IPS DF 4.7 (cell line): ENCODE results near the gene MAGI3.
"Not testable (repeated sequence)": the region's sequence is repeated elsewhere in the genome, so short reads cannot be mapped to it uniquely, and the experiment has no call there.

Experiments used
- DNase-seq: peaks from one replicate; pipeline ENCODE4 v3.0.0-alpha.2; 2013; ENCODE audit warnings: low spot score; ENCODE audit errors: extremely low read depth

The MAGI3 gene

DNA sequence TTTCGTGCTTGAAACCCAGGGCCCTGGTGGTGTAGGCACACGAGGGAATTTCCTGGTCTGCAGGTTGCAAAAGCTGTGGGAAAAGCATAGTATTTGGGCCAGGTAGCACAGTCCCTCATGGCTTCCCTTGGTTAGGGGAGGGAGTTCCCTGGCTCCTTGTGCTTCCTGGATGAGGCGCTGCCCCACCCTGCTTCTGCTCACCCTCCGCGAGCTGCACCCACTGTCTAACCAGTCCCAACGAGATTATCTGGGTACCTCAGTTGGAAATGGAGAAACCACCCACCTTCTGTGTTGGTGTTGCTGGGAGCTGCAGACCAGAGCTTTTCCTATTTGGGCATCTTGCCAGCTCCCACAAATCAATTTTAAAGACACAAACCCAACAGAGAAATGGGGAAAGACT, 186.0 kb downstream of the MAGI3 start:
- DNase-seq: no peak

DNA sequence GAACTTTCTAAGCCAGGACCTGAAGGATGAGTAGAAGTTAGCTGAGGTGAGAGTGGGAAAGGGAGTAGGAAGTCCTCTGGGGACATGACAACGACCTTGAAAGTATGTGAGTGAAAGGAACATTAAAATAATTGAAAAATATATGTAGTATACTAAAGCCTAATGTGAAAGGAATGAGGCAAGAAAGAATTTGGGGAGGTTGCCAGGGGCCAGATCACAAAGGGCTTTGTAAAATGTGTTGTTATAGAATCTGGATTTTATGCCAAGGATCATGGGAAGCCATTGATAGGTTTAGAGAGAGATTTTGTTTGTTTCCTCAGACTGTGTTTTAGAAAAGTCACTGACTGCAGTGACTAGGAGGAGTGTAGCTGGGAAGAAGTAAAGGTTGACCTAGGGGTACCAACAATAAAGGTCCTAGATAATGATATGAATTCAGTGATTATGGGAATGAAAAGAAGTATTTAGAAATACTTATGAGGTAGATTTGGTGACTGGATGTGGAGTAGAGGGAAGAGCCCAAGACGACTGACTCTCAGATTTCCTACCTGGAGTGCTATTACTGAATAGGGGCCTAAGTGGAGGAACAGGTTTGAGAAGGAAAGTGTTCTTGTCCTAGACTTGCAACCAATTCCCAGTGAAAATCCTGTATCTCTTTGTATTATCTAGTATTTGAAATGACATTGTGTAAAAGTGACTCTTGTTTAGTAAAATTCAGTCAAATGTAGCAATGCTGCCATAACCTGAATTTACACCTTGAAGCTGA, 189.1 kb downstream of the MAGI3 start:
- no peak for DNase-seq

DNA sequence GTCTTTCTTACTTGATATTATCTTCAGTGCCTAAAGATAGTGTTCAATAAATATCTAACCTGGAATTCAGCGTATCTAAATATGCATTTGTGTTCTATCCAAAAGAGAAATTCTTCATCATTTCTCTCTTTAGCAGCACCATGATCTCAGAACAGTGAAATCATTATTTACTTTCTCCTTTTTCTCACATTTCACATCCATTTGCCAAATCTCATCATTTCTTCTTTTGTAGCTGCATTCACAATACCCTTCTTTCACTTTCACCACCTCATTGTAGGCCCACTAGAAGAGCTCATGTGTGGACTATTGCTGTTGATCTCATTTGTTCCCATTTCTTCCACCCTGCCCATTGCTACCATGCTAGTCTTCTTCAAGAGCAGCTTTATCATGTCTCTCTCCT, 191.0 kb downstream of the MAGI3 start:
- no peak for DNase-seq

DNA sequence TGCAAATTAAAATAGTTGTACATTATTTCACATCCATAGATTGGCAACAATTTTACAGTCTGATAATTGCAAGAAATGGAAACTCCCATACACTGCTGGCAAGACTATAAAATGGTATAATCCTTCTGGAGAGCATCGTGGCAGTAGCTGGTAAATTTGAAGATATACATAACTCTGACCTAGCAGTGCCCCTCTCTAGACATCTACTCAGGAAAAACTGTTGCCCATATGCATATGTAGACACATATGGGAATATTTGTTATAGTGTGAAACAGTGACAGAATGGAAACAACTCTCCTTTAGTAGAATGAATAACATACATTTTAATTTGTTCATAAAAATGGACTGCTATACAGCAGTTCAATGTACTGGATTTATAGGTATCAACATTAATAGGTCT, 191.8 kb downstream of the MAGI3 start:
- DNase-seq: no peak

DNA sequence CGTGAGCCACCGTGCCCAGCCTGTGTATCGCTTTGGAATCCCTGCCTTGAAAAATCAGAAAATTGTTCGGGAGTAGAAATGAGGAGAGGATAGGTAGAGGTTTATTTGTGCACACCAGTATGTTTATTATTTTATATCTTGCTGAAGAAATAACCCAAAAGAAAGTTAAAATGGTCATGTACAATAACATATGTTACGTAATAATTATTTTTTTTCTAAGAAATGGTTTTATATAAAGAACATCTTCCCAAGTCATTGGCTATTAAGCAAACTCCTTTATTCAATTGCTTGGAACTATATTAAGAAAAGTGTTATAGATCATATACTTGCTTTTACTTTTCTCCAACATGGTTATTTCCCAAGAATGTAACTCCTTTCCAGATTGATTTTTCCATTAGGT, 197.2 kb downstream of the MAGI3 start:
- no peak for DNase-seq

DNA sequence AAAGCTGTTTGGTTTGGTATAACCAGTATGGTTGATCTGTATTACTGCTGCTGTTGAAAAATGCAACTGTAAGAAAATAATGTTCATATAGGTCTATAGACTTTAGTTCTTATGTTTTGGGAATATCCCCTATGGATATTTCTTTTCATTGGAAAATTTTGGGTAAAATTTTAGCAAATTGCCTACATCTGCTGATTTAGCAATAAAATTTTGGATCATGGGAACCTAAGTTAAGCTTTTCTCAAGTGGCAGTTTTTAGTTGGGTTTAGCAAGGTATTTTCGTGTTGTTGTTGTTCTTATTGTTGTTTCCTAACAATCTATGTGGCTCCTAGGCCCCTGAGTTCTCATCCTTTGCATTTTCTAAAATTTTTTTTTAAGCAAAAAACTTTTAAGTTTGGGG, 201.9 kb downstream of the MAGI3 start:
- DNase-seq: no peak

DNA sequence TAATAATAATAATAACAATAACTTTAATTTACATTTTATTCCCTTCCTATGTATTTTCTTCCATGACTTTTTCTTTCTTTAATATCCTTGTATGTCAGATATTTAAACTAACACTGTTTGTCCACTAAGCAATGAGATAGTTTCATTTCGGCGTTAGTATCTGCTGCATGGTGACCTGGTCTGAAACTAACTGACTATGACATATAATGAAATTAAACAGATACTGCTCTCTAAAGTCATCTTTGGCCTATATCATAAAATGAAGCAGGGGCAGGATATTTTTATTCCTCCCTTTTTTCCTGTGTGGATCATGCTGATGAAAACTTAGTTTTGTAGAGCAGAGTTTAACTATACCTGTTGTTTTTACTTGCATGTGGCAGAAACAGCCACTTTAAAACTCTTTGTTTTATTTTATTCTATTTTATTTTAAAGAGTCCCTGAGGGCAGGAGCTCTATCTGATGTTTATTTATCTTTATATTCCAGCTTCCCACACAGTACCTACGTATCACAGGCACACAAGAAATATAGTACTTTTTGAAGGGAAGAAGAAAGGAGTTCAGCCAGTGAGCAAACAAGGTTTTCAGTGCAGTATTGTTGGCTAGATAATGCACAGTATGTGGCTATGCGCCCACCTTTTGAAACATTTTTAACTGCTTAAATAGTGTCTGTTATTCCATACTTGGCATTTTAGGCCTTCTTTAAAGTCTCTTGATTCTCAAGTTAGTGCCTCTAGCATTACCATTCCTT, 203.4 kb downstream of the MAGI3 start:
- DNase-seq: no peak

DNA sequence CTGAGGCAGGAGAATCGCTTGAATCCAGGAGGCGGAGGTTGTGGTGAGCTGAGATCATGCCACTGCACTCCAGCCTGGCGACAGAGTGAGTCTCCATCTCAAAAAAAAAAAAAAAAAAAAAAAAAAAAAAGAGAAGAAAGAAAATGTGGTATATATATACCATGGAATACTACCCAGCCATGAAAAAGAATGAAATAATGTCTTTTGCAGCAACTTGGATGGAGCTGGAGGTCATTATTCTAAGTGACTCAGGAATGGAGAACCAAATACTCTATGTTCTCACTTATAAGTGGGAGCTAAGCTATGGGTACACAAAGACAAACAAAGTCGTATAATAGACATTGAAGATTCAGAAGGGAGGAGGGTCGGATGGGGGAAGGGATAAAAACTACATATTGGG, 214.2 kb downstream of the MAGI3 start:
- DNase-seq: not testable (repeated sequence)

DNA sequence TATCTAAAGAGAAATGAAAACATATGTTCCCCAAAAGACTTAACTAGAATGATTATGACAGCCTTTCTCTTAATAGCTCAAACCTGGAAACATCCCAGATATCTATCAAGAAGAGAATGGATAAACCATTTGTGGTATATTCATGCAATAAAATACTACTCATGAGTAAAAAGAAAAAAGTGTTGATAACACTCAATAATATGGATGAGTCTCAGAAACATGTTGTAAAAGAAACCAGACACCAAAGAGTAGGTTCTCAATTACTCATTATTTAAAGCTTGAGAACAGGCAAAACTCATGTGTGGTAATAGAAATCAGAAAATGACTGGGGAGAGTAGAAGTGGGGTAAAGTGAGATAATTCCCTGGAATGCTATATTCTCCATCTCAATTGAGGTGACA, 214.8 kb downstream of the MAGI3 start:
- DNase-seq: no peak

DNA sequence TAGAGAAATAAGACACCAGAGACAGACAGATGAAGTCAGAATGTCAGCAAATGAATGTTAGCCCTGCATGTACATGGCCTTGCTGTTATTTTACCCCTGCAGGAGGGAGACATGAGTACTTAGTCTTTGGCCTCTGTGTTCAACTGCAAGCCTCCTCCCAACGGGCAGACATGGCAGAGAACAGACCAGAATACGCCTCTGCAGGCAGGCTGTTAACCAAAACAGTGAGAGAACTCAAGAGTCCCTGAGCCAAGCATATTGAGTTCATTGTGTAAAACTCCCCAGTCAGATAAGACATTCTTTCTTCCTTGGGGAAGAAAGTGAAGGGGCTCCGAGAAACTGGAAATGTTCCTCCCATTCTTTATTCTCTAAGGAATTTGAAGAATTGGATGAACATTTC, 218.1 kb downstream of the MAGI3 start:
- DNase-seq: no peak

DNA sequence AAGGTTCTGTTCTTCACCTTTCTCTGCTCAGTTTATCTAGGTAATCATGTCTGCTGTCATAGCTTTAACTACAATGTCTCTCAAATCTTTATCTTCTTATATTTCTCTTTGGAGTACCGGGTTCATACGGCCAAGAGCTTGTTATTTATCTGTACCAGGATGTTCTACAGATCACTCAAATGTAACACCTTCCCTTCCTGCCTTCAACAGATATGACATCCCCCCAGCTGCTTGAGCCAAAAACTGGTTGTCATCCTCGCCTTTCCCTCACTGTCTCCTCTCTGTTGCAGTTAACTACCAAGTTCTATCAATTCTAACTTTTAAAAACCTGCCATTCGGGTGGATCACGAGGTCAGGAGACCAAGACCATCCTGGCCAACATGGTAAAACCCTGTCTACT, 220.1 kb downstream of the MAGI3 start:
- no peak for DNase-seq

DNA sequence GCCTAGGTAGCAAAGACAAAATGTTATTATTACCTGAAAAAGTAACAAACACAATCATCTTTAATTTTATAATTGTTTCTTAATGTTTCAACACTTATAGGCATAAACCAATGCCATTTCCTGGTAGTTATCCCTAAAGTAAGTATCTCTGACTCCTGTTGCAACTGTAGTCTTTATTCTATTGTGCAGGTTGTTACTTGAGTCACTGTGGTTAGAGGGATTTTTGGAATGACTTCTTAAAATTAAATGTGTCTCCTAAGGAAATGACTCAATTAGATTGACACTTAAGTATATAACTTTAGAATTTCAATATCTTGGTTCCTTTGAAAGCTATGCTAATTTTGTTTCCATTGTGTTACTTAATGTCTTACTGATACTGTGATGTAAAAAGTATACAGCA, 225.1 kb downstream of the MAGI3 start:
- no peak for DNase-seq

DNA sequence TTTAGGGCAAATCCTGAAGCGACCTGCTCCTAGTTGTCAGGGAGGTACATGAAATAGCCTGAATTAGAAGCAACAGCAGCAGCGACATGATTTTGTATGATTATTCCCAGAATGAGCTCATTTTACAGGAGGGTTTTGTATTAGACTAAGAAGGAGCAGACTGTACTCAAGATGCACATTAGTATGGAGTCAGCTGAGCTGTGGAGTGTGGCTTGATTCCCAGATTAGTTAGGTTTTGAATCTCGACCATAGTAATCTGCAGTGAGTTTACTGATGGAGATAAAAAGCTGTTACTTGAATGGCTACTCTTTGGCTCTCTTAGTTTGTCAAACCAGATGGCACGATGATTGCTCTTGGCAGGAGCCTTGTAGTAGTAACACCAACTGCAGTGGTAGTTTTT, 225.8 kb downstream of the MAGI3 start:
- DNase-seq: no peak

DNA sequence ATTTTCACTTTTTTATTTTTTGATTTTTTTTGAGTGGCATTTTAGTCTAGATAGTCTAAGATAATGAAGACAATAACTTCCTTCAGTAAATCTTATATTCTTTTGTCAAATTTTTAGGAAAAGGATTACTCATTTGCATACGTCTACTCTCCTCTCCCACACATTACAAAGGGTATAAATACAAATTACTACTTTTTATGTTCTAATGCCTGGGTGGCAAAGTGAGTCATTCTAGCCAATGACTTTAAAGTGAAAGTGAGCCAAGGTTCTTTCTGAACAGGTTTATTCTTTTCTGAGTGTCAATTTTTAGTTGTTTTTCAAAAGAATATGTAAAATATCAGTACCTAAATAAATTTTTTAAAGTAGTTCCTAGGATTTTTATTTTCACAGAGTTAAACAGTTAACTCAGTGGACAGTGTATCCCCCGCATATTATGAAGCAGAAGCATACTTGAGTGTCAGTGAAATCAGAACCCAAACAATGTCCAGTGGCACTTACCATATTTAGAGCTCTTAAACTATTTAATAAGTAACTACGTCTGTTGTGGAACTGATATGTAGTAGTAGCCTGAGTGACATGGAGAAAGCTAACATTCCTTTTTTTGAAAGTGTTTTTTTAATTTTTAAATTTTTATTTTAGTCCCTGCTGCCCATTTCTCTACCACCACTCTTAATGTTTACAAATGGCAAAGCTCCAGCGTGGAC, 227.3 kb downstream of the MAGI3 start:
- no peak for DNase-seq

DNA sequence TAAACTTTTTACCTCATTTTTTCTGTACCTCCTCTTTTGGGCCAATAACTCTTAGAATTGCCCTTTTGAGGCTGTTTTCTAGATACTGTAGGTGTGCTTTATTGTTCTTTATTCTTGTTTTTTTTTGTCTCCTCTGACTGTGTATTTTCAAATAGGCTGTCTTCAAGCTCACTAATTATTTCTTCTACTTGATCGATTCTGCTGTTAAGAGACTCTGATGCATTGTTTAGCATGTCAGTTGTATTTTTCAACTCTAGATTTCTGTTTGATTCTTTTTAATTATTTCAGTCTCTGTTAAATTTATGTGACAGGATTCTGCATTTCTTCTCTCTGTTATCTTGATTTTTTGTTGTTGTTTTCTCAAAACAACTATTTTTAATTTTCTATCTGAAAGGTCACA, 238.7 kb downstream of the MAGI3 start:
- DNase-seq: no peak

DNA sequence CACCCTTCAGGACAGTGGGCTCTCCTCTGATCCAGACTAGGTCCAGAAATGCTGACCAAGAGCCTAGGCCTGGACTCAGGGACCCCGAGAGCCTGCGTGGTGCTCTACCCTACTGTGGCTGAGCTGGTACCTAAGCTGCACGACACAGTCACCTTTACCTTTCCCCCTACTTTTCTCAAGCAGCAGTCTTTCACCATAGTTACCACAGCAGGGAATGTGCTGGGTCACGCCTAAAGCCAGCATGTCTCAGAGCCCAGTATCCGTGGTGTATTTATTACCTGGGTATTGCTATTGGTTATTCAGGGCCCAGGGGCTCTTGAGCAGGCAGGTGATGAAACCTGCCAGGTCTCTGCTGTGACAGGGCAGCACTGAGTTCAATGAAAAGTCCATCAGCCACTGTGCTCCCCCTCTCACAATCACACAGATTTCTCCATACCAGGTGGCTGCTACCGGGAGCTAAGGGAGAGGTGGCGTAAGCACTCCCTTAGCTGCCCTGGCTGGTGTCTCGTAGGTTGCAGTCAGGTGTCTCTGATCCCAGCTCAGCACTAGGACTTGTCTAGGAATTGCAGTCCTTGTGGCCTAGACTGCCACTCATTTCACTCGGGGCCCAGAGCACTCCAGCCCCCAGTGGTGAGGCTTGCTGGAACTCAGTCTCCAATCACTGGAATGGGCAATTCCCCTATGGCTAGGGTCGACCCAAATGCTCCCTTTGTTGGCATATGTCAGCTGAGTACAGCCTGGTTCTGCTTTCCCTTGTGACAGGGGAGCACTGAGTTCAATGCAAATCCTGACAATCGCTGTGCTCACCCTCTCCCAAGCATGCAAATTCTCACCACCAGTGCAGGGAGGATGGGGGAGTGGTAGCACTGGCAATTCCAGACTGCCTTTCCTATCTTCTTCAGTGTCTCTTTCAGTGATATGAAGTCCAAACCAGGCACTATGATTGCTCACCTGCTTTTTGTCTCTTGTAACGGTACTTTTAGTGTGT, 240.3 kb downstream of the MAGI3 start:
- DNase-seq: no peak

DNA sequence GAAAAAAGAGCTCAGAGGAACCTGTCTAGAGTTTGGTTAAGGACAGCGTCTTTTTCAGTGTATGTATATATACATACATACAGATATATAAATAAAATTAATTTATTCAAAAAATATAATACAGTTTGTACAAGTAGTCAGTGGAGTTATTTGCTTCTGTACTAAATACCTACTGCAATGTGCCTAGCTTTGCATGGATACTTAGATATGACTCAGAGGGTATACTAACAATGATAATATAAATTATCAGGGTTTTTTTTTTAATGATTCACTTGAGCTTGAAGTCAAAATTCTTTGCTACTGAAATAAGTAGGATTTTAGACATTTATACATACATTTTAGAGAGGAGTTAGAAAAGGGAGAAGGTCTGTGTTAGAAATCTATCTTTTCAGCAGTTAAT, 251.1 kb downstream of the MAGI3 start:
- no peak for DNase-seq

DNA sequence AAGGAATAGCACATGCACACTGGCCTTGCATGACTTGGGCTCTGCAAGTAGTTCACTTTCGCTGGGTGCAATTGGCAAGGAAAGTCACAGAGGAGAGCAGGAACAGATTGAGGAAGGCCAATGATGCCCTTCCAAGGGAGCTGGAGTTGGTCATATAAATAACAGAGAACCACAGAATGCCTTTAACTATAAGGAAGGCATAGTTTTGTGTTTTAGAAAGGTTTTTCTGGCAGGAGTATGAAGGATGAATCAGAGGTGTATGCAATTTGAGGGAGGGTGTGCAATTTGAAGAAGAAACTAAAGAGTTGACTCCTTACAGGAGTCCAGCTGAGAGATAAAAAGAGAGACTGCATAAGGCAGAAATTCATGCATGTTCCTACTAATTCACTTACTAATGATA, 256.8 kb downstream of the MAGI3 start:
- DNase-seq: no peak

DNA sequence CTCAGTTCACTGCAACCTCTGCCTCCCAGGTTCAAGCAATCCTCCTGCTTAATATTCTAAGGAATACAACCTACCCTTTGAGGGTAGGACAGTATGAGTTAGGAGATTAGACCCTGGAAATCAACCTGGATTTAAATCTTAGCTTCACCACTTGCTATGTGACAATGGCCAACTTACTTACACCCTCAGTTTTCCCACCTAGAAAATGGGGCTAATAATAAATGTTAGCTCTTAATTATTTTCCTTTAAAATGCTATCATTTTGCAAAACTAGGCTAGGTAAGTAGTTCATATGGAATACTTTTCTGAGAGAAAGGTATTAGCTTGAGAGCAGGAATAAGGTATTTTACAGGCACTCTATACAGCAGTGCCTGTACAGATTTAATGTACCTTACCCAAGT, 258.2 kb downstream of the MAGI3 start:
- no peak for DNase-seq

DNA sequence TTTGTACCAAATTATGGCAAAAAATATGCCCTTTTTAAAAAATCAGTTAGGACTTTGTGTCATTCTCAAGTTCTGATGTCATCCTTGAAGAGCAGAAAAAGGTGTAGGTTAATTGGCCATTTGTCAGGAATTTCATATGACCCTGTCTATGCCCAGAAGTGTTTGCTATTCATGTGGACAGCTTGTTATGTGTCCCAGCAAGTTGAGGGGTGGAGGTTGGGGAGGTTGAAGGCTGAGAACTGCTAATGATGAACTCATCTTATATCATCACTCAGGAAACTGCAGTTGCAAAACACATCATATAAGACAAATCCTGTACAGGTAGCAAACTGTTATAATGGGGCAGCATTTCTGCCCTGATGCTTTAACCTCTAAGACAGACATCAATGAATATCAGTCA, 262.5 kb downstream of the MAGI3 start:
- DNase-seq: no peak

DNA sequence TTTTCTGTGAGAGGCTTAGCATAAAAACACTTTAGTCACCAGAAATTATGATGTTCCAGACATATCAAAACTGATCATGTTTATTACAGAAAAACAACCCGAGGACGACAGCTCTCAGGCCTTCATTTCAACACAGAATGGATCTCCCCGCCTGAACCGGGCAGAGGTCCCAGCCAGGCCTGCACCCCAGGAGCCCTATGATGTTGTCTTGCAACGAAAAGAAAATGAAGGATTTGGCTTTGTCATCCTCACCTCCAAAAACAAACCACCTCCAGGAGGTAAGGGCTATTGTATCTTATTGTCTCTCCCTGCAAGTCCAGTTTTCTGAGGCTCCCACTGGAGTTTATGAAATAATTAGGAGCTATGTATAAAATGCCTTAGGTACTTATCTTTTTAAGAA, 263.4 kb downstream of the MAGI3 start:
- no peak for DNase-seq
